ENCODE results near the gene DIO3.

Gene DIO3

GRCh38 chr14:101583006-101583714 is 21.9 kb downstream of the DIO3 start:
- DNase-seq (ENCODE audit: low read depth), result no peak

- no peak for DNase-seq (ENCODE audit: low read depth)
Measured at GRCh38 chr14:101583715-101584054, 22.4 kb downstream of the DIO3 start.

GRCh38 chr14:101584055-101584859 is 23.0 kb downstream of the DIO3 start:
- DNase-seq (ENCODE audit: low read depth), result no peak

GRCh38 chr14:101585211-101585610 is 23.9 kb downstream of the DIO3 start:
- DNase-seq (ENCODE audit: low read depth), result no peak

DNA sequence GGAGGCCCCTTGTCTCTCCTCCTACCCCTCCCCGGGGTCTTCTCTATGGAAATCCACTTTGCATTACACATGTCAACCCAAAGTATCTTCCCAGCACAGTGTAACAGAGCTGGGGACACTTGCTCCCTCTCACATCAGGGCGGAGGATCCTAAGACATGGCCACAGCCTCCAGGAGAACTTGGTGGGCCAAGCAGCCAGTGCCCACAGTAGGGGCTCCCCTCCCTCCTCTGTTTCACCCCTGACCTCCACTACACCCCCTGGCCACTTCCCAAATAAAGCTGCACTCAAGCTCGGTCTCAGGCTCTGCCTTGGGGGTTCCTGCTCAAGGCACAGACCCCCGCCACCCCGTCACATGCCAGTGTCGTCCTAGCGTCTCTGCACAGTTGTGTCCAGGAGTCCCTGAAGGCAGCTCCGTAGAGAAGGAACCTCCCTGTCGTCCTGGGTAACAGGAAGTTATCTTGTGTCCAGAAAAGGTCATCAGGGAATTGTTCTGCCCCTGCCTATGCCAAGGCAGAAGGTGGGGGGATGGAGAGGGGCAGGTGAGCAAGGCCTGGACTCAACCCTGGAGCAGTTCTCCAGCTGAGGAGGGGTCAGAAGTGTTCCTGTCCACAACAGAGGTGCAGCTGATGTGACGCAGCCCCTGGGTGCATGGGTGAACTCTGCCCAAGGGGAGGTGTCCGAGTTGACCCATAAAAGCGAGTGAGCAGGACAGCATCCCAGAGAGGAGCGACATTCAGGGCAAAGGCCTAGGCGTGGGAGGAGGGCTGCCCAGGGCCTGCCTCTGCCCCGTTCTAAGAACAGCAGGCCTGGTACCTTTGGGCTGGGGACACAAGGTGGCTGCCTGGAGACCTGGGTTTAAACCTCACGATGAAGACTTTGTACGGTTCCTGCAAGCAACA is 25.5 kb downstream of the DIO3 start:
- DNase-seq (ENCODE audit: low read depth), result no peak

- no peak for DNase-seq (ENCODE audit: low read depth)
Measured at GRCh38 chr14:101587441-101587911, 26.2 kb downstream of the DIO3 start.

- DNase-seq (ENCODE audit: low read depth), result no peak
Measured at GRCh38 chr14:101588286-101588975, 27.1 kb downstream of the DIO3 start.

DNA sequence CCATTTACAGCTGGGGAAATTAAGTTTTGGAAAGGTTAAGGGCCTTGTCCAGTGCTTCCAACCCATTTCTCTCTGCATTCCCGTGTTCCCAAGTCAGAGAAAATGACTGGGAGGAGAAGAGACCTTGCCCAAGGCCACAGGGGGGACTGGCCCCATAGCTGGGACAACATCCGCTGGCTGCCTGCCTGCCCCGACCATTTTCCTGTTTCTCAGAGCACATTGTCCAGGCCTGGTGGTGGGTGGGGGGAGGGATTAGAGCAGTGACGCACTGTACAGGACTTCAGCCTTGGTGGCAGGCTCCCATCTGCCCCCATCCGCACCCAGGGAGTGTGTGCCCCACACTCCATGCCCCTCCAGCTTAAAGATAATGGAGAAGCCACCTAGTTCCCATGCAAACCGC is 27.7 kb downstream of the DIO3 start:
- DNase-seq (ENCODE audit: low read depth), result no peak

- no peak for DNase-seq (ENCODE audit: low read depth)
Measured at GRCh38 chr14:101589486-101590015, 28.3 kb downstream of the DIO3 start.

GRCh38 chr14:101590062-101590461 is 28.8 kb downstream of the DIO3 start:
- DNase-seq (ENCODE audit: low read depth), result no peak

GRCh38 chr14:101590616-101591015 is 29.3 kb downstream of the DIO3 start:
- DNase-seq (ENCODE audit: low read depth), result no peak

DNA sequence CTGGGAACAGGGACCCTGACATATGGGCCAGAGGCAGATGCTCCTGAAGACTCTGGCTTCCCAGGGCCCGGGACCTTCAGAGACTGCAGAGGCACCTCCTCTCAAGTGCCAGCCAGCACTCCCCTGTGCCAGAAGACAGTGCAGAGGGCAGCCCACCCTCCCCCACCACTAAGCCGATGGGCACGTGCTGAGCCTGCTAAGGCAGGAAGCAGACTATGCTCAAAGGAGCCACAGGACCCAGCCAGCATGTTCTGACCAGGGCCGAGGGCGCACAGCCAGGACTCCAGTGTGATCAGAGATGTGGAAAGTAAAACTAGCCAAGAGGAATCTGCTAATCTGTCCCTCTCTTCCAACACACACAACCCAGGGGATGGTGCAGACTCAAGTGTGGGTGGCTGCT is 29.8 kb downstream of the DIO3 start:
- DNase-seq (ENCODE audit: low read depth), result no peak

DNA sequence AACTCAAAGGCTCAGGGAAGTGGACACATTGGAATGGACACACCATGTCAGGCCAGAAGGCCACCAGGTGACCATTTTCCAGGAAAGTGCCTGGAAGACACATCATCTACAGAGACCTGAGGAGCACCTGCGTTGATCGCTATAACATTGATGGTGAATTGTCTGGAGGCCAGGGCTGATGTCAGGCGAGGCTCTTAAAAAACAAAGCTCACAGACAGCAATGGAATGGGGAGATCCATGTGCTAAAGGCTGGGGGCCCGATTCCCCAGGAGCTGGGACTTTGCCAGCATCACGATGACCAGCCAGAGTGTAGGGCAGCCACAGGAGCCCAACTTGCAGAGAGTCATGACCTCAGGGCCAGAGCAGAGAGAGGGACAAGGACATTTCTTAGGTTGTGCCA is 30.3 kb downstream of the DIO3 start:
- no peak for DNase-seq (ENCODE audit: low read depth)

DNA sequence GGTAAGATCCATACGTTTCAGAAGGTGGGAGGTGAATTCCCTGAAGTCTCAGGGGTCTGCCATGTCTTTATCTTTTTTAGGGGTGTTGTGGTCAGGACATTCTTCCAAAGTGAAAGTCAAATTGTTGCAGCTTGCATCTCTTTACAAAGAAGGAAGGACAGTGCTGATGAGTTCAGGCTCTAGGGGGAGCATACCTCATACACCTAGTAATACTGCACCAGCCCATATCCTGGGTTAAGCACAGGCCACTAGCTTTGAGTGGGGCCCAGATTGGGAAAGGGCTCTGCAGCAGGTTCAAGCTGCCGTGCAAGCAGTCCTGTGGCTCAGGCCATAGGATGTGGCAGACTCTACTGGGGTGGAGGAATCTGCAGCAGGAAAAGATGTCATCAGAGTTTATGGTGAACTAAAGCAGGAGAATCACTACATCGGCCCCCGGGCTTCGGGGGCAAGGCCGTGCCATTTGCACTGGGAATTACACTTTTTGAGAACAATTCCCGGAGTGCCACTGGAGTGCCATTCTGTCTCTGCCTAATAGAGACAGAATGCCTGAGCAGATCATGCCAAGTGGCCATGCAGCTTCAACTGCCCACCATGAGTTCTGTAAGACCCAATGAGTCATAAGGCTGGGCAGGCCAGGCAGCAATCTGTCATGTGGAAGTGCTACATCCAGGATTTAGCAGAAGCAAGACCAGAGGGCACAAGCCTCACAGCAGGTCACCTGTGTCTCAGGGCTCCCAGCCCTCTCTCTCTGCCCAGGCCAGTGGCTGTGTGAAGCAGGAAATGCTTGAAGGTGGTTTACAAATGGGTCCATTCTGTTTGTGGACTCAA is 32.3 kb downstream of the DIO3 start:
- no peak for DNase-seq (ENCODE audit: low read depth)

- DNase-seq (ENCODE audit: low read depth), result no peak
Measured at GRCh38 chr14:101594511-101595148, 33.3 kb downstream of the DIO3 start.

- no peak for DNase-seq (ENCODE audit: low read depth)
Measured at GRCh38 chr14:101595349-101595748, 34.1 kb downstream of the DIO3 start.

GRCh38 chr14:101595887-101596721 is 34.8 kb downstream of the DIO3 start:
- no peak for DNase-seq (ENCODE audit: low read depth)

- no peak for DNase-seq (ENCODE audit: low read depth)
Measured at GRCh38 chr14:101596742-101597141, 35.4 kb downstream of the DIO3 start.

GRCh38 chr14:101598159-101598558 is 36.9 kb downstream of the DIO3 start:
- DNase-seq (ENCODE audit: low read depth), result no peak
